GM06990 (cell line): Measurements from ENCODE around the gene FHIT.

Experiments
- DNase-seq: peaks from one replicate; pipeline ENCODE4 v3.0.0-alpha.2; 2011; ENCODE audit not compliant: insufficient read length; ENCODE audit errors: extremely low read depth
- H3K27me3 ChIP-seq: replicated peaks from 2 replicates; pipeline ENCODE4 v1.6.0; 2011; ENCODE audit warnings: low read length; ENCODE audit not compliant: control insufficient read depth, insufficient read depth
- H3K36me3 ChIP-seq: 2 replicates; pipeline ENCODE4 v1.5.1; 2011; ENCODE audit warnings: low read length; ENCODE audit not compliant: control insufficient read depth, insufficient read depth
- H3K4me3 ChIP-seq: replicated peaks from 2 replicates; pipeline ENCODE4 v1.5.1; 2011; ENCODE audit warnings: low read depth, mild to moderate bottlenecking, control low read depth, low read length
- CTCF ChIP-seq: IDR thresholded peaks from 2 replicates; pipeline ENCODE4 v1.5.1; 2011; ENCODE audit warnings: low read length, control low read depth, mild to moderate bottlenecking, inconsistent platforms; ENCODE audit not compliant: insufficient read depth, poor library complexity, severe bottlenecking

Gene FHIT

GRCh38 chr3:60081381-60082095, 1169.7 kb downstream of the FHIT start:
- peak; percentile 56 for DNase-seq
- Histone ChIP-seq H3K36me3 (no peaks in the 10 kb centered on the region), H3K27me3 (no peaks in the 10 kb centered on the region), H3K4me3 (no peak overlapping the region)
- no peak for TF ChIP-seq CTCF

- H3K36me3 ChIP-seq: no peaks in the 10 kb centered on the region
- TF ChIP-seq CTCF: no peak
- no peak for DNase-seq
- H3K4me3 ChIP-seq: no peak overlapping the region
- H3K27me3 ChIP-seq: no peaks in the 10 kb centered on the region
These were observed 1170.6 kb downstream of the FHIT start for GRCh38 chr3:60080648-60081047.

- no peak for DNase-seq
- H3K4me3 ChIP-seq: no peak overlapping the region
These were observed 1172.2 kb downstream of the FHIT start for GRCh38 chr3:60079076-60079475.

DNA sequence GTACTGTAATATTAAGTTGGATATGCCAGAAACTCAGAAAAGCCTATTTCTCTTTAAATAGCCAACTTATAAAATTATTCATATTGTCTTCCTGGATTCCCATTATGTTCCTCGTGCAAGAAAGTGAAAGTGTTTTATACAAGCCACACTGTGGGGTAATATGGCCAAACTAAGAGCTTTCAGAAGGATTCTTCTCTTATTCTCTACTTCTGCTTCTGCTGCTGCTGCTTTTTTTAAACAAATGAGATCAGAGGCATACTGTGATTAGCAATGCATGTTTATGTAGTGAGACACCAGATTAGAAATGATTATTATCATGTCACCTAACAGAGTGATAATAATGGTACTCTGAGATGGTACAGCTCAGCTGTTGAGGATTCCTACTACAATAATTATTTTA, 1174.9 kb downstream of the FHIT start:
- no peaks in the 10 kb centered on the region for H3K36me3 ChIP-seq
- TF ChIP-seq CTCF: no peak
- no peak for DNase-seq
- no peak overlapping the region for H3K4me3 ChIP-seq
- H3K27me3 ChIP-seq: no peaks in the 10 kb centered on the region

More at GRCh38 chr3:60079076-60079475, 1172.2 kb downstream of the FHIT start:
- no peak for TF ChIP-seq CTCF
- Histone ChIP-seq H3K36me3 (no peaks in the 10 kb centered on the region), H3K27me3 (no peaks in the 10 kb centered on the region)

GRCh38 chr3:60073942-60074341, 1177.3 kb downstream of the FHIT start:
- no peak for DNase-seq
- Histone ChIP-seq H3K27me3 (no peaks in the 10 kb centered on the region), H3K4me3 (no peak overlapping the region), H3K36me3 (no peaks in the 10 kb centered on the region)
- no peak for TF ChIP-seq CTCF

DNA sequence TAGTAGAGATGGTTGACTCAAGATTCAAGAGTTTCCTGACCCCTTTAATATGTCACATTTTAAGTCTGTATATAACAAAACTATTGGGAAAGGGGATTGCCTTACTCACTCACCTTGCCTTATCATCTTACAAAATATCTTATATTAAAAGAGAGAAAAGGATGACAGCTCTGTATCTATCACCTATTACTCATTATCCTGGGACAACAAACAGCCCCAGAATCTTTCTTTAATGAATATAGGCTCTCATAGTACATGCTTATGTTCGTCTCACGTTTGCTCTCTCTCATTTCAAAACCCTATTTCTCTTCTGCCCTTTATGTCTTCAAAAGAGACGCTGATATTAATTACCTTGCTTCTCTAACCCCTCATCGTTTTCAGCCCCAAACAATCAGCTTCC, 1178.0 kb downstream of the FHIT start:
- TF ChIP-seq CTCF: no peak
- Histone ChIP-seq H3K27me3 (no peaks in the 10 kb centered on the region), H3K36me3 (no peaks in the 10 kb centered on the region), H3K4me3 (no peak overlapping the region)
- DNase-seq: no peak
